HepG2 (cell line): ENCODE measurements around the gene MAMLD1. TPM values are rescaled to one million over a fixed set of nuclear protein-coding genes. Genes with fewer than 3 reads are reported as not detected.

Experiments used
- ATAC-seq: fragments of 200-7000 bp; cut with Tn5 transposase; 3 replicates; pipeline ENCODE4 v1.9.1; 2020; ENCODE audit warnings: mild to moderate bottlenecking, moderate library complexity
- BruUV-seq: library from RNA; stranded (reverse); fragments of 400-500 nt; replicated peaks from 2 replicates; lab custom pipeline; 2021; lab: Mats Ljungman, UMichigan
- CTCF ChIA-PET: fragments of 300-600 bp; formaldehyde crosslinking; extraction: SDS; loops from one replicate; lab custom pipeline; 2021; ENCODE audit warnings: low total read pairs, inconsistent platforms, low intra/inter-chr PET ratio; lab: Yijun Ruan, JAX
- POLR2A ChIA-PET: fragments of 350-600 bp; sonication (Branson Sonifier 250); formaldehyde crosslinking; loops from one replicate; lab custom pipeline; 2020; ENCODE audit warnings: antibody characterized with exemption, inconsistent platforms; lab: Yijun Ruan, JAX
- DNase-seq: peaks from one replicate; pipeline ENCODE4 v3.0.0-alpha.2; 2015; ENCODE audit warnings: low spot score
- FAIRE-seq: peaks from 3 replicates; lab custom pipeline; 2011; peaks lifted over from hg19 to GRCh38; lab: Jason Lieb, UNC
- H2AFZ ChIP-seq: one replicate; pipeline ENCODE4 v1.6.1; 2011; ENCODE audit warnings: low read length, inconsistent platforms
- H3K27ac ChIP-seq: fragments of 300-600 bp; 3 replicates; pipeline ENCODE4 v1.8.0; 2011; ENCODE audit warnings: mixed run types, mild to moderate bottlenecking, mixed read lengths, low read length, inconsistent platforms; ENCODE audit not compliant: insufficient read depth; ENCODE audit errors: extremely low read length
- H3K27me3 ChIP-seq, 2 experiments: fragments of 200-600 bp in 1 of 2; 2 replicates in 1 of 2; 3 replicates in 1 of 2; pipeline versions ENCODE4 v1.6.0 to v1.8.0; 2011; ENCODE audit warnings: low read length in 2 of 2, mild to moderate bottlenecking in 2 of 2, moderate library complexity in 2 of 2, inconsistent platforms in 1 of 2; ENCODE audit not compliant: insufficient read depth in 2 of 2, control insufficient read depth in 1 of 2
- H3K36me3 ChIP-seq, 2 experiments: fragments of 200-600 bp in 1 of 2; replicated peaks in 1 of 2; 2 replicates in 1 of 2; 3 replicates in 1 of 2; pipeline versions ENCODE4 v1.5.1 to v1.8.0; 2011; ENCODE audit warnings: low read length in 2 of 2, inconsistent platforms in 1 of 2; ENCODE audit not compliant: insufficient read depth in 2 of 2, control insufficient read depth in 1 of 2
- H3K4me1 ChIP-seq: 2 replicates; pipeline ENCODE4 v1.5.1; 2012; ENCODE audit warnings: low read length, inconsistent platforms; ENCODE audit not compliant: insufficient read depth
- H3K4me2 ChIP-seq: 2 replicates; pipeline ENCODE4 v1.6.0; 2011; ENCODE audit warnings: low read depth, low read length, inconsistent platforms
- H3K4me3 ChIP-seq, 3 experiments: fragments of 200-600 bp in 1 of 3; sonication (generic), shearing (Covaris generic) in 1 of 3; replicated peaks in 1 of 3; 2 replicates each; pipeline ENCODE4 v1.5.1; 2011 to 2016; ENCODE audit warnings: low read length in 3 of 3, inconsistent platforms in 2 of 3, low read depth in 2 of 3, mild to moderate bottlenecking in 2 of 3, control low read depth in 1 of 3, mixed read lengths in 1 of 3; ENCODE audit not compliant: insufficient read depth in 1 of 3
- H3K79me2 ChIP-seq: one replicate; pipeline ENCODE4 v1.6.1; 2011; ENCODE audit warnings: low read length, inconsistent platforms; ENCODE audit not compliant: insufficient read depth
- H3K9ac ChIP-seq: 2 replicates; pipeline ENCODE4 v1.6.0; 2011; ENCODE audit warnings: mild to moderate bottlenecking, low read depth, low read length, inconsistent platforms; ENCODE audit not compliant: insufficient read depth
- H3K9me3 ChIP-seq: 2 replicates; pipeline ENCODE4 v1.5.1; 2012; ENCODE audit warnings: mild to moderate bottlenecking, low read length
- H4K20me1 ChIP-seq: 2 replicates; pipeline ENCODE4 v1.6.0; 2011; ENCODE audit warnings: inconsistent platforms, mild to moderate bottlenecking, low read length, moderate library complexity; ENCODE audit not compliant: insufficient read depth
- KMT2A ChIP-seq: sonication (generic); formaldehyde crosslinking; IDR thresholded peaks from 2 replicates; pipeline ENCODE4 v1.4.0; 2020; ENCODE audit warnings: missing genetic modification reagents
- NFE2L2 ChIP-seq: fragments of 150-350 bp; IDR thresholded peaks from 2 replicates; pipeline ENCODE4 v1.6.1; 2014; ENCODE audit warnings: low read length
- ZBTB40 ChIP-seq, 2 experiments: fragments of 450-650 bp in 1 of 2; sonication (generic) in 1 of 2; formaldehyde crosslinking in 1 of 2; IDR thresholded peaks; 2 replicates each; pipeline versions ENCODE4 v1.6.1 to v1.8.0; 2016 to 2022; ENCODE audit warnings: antibody characterized with exemption in 1 of 2, mild to moderate bottlenecking in 1 of 2, missing genetic modification reagents in 1 of 2
- ZNF232 ChIP-seq: sonication (generic); formaldehyde crosslinking; IDR thresholded peaks from 2 replicates; pipeline ENCODE4 v1.4.0; 2020; ENCODE audit warnings: missing genetic modification reagents, borderline replicate concordance
- ZNF362 ChIP-seq: sonication (generic); formaldehyde crosslinking; IDR thresholded peaks from 2 replicates; pipeline ENCODE4 v1.4.0; 2020; ENCODE audit warnings: missing genetic modification reagents, mild to moderate bottlenecking, borderline replicate concordance
- ZSCAN30 ChIP-seq: sonication (generic); formaldehyde crosslinking; IDR thresholded peaks from 2 replicates; pipeline ENCODE4 v1.5.0; 2020; ENCODE audit warnings: mild to moderate bottlenecking, missing genetic modification reagents
- WGBS: methylation state at CpG from one replicate; pipeline ENCODE4 v1.1.6; 2017; ENCODE audit warnings: low lambda C conversion rate; 5-methylcytosine and 5-hydroxymethylcytosine counted together
- in situ Hi-C: cut with HindIII; loops from 2 replicates; pipeline ENCODE4 v1.10.0; 2017; ENCODE audit warnings: low pct_unique_long_range_greater_than_20kb; ENCODE audit not compliant: extremely low pct_ligation_motif_present
- intact Hi-C: fragments of 100-400 bp; cut with micrococcal nuclease; formaldehyde crosslinking; loops from one replicate; pipeline ENCODE4 v1.10.0; 2022; ENCODE audit not compliant: unreplicated experiment
- polyA plus RNA-seq, 8 experiments: library from polyadenylated mRNA; depleted of rRNA in 3 of 8; stranded (reverse) in 7 of 8; unstranded in 1 of 8; fragments of >200 nt; fragmentation: Illumina TruSeq in 4 of 8; extraction: Trizol in 4 of 8; gene quantifications; 2 replicates each; pipeline versions ENCODE4 v1.2.1 to v1.2.3, GENCODE V29; 2011 to 2016; ENCODE audit warnings: low read depth in 4 of 8, missing spikeins in 1 of 8, mixed read lengths in 1 of 8; ENCODE audit not compliant: insufficient read depth in 1 of 8
- total RNA-seq, 5 experiments: library from RNA; depleted of rRNA; stranded (reverse); fragments of >200 nt; fragmentation: Illumina TruSeq; extraction: Trizol; gene quantifications; 2 replicates each; pipeline ENCODE4 v1.2.3, GENCODE V29; 2016; ENCODE audit warnings: low read depth in 1 of 5

Gene MAMLD1
- total and polyA plus RNA-seq, 2 of the 13 experiments (the other 11 are each of a cell fraction or from before 2014, with no cell fraction given) = not detected

GRCh38 chrX:150487369-150488094, 124.4 kb downstream of the MAMLD1 start:
- POLR2A ChIA-PET = no interaction called here
- TF ChIP-seq ZNF362 (no peak), KMT2A (no peak), NFE2L2 (no peak), ZSCAN30 (CRISPR knock-in tag) (no peak), ZNF232 (CRISPR knock-in tag) (no peak)
- in situ Hi-C loops (loop anchor here (25.0 kb wide), 1 partner anchor 525 kb away; no protein-coding TSS in a partner anchor), intact Hi-C loops (no loop called here)
- no peak overlapping the region for H3K27ac ChIP-seq
- no peak overlapping the region for H3K9ac ChIP-seq
- no peaks in the 10 kb centered on the region for H3K36me3 ChIP-seq
- FAIRE-seq (no peak), ATAC-seq (no peak), DNase-seq (no peak)
- H3K79me2 ChIP-seq = no peaks in the 10 kb centered on the region
- H3K4me1 ChIP-seq = no peaks in the 10 kb centered on the region
- no peak overlapping the region for H3K4me2 ChIP-seq
- H3K9me3 ChIP-seq = no peaks in the 10 kb centered on the region
- BruUV-seq = no TSS peak
- CTCF ChIA-PET = no interaction called here
- 1% methylated on average over 5 of the region's 5 CpGs for WGBS
- no peaks in the 10 kb centered on the region for H4K20me1 ChIP-seq
- no peak overlapping the region for H2AFZ ChIP-seq
- H3K27me3 ChIP-seq = no peaks in the 10 kb centered on the region
- H3K4me3 ChIP-seq = no peak overlapping the region

GRCh38 chrX:150489359-150490015, 126.4 kb downstream of the MAMLD1 start:
- H3K27ac ChIP-seq = no peak overlapping the region
- H3K9me3 ChIP-seq = no peaks in the 10 kb centered on the region
- ATAC-seq (no peak), FAIRE-seq (no peak), DNase-seq (no peak)
- no peaks in the 10 kb centered on the region for H3K4me1 ChIP-seq
- no peak overlapping the region for H2AFZ ChIP-seq
- CTCF ChIA-PET = no interaction called here
- H3K4me2 ChIP-seq = no peak overlapping the region
- no peak overlapping the region for H3K9ac ChIP-seq
- POLR2A ChIA-PET = no interaction called here
- BruUV-seq = no TSS peak
- no peak overlapping the region for H3K4me3 ChIP-seq
- intact Hi-C loops = no loop called here
- H3K36me3 ChIP-seq = no peaks in the 10 kb centered on the region
- 15% methylated on average over 6 of the region's 6 CpGs for WGBS
- H3K27me3 ChIP-seq = no peaks in the 10 kb centered on the region
- no peaks in the 10 kb centered on the region for H3K79me2 ChIP-seq
- in situ Hi-C loops = loop anchor here (25.0 kb wide), 1 partner anchor 527 kb away; no protein-coding TSS in a partner anchor
- no peaks in the 10 kb centered on the region for H4K20me1 ChIP-seq
- TF ChIP-seq ZBTB40 (IDR thresholded peaks at IDR 0.05) = peak; percentile 63
- no peak for TF ChIP-seq ZBTB40 (CRISPR knock-in tag; IDR thresholded peaks at IDR 0.05)
